Measurements from ENCODE around the gene FYN.

DNA sequence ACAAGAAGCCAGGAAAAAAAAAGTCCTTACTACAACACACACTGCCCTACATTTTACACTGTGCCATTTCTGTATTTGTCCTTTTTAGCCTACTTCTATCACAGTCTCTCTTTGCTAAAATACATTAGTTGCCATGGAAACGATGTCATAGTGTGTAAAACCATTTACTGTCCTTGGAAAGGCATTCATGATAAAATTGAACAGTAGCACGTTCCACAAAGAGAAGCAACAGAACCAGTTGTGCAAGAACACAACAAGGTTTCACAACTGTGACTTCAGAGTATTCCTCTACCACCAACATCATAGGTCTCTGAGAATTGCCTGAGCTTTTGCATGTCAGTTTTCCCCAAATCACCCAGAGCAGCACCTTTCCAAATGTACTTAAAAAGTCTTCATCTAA is 20.5 kb downstream of the FYN start:
- TF ChIP-seq, protein P1, sequence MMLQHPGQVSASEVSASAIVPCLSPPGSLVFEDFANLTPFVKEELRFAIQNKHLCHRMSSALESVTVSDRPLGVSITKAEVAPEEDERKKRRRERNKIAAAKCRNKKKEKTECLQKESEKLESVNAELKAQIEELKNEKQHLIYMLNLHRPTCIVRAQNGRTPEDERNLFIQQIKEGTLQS (IDR thresholded peaks at IDR 0.05; ENCODE audit: insufficient read depth, low read depth, low read length): no peak
- TF ChIP-seq, protein P2, sequence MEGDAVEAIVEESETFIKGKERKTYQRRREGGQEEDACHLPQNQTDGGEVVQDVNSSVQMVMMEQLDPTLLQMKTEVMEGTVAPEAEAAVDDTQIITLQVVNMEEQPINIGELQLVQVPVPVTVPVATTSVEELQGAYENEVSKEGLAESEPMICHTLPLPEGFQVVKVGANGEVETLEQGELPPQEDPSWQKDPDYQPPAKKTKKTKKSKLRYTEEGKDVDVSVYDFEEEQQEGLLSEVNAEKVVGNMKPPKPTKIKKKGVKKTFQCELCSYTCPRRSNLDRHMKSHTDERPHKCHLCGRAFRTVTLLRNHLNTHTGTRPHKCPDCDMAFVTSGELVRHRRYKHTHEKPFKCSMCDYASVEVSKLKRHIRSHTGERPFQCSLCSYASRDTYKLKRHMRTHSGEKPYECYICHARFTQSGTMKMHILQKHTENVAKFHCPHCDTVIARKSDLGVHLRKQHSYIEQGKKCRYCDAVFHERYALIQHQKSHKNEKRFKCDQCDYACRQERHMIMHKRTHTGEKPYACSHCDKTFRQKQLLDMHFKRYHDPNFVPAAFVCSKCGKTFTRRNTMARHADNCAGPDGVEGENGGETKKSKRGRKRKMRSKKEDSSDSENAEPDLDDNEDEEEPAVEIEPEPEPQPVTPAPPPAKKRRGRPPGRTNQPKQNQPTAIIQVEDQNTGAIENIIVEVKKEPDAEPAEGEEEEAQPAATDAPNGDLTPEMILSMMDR (IDR thresholded peaks at IDR 0.05; ENCODE audit: control extremely low read depth in 1 of 3, insufficient read depth in 1 of 3, low read depth in 1 of 3, low read length in 3 of 3): no peak
- TF ChIP-seq RAD21 (IDR thresholded peaks at IDR 0.05 in 1 of 2, conservative IDR thresholded peaks at IDR 0.05 in 1 of 2; ENCODE audit: low read depth in 2 of 2, low read length in 2 of 2): no peak
- no peak for TF ChIP-seq CEBPB (IDR thresholded peaks at IDR 0.05; ENCODE audit: low read depth, low read length)
- no peak for TF ChIP-seq POLR2A (IDR thresholded peaks at IDR 0.05; ENCODE audit: control extremely low read depth in 1 of 2, low read depth in 2 of 2, low read length in 2 of 2)
- TF ChIP-seq HDAC6 (IDR thresholded peaks at IDR 0.05; ENCODE audit: low read depth, low read length): no peak
- TF ChIP-seq JUN (IDR thresholded peaks at IDR 0.05; ENCODE audit: low read depth, low read length): no peak
- TF ChIP-seq SIN3A (conservative IDR thresholded peaks at IDR 0.05 in 1 of 2, IDR thresholded peaks at IDR 0.05 in 1 of 2; ENCODE audit: low read depth in 1 of 2, low read length in 2 of 2): no peak
- TF ChIP-seq KDM5A (IDR thresholded peaks at IDR 0.05; ENCODE audit: low read length): no peak
- no peak for TF ChIP-seq EZH2 (IDR thresholded peaks at IDR 0.05; ENCODE audit: low read depth, low read length, severe bottlenecking)
- no peak for TF ChIP-seq SRF (IDR thresholded peaks at IDR 0.05; ENCODE audit: low read depth, low read length)
- no peak for TF ChIP-seq HDAC2 (IDR thresholded peaks at IDR 0.05; ENCODE audit: borderline replicate concordance in 1 of 2, low read depth in 2 of 2, low read length in 2 of 2)
- TF ChIP-seq POLR2AphosphoS5 (IDR thresholded peaks at IDR 0.05; ENCODE audit: low read depth, low read length): no peak
- TF ChIP-seq GABPA (IDR thresholded peaks at IDR 0.05; ENCODE audit: borderline replicate concordance, insufficient read depth, low read length): no peak
